ENCODE measurements around the gene AGA. TPM values are rescaled to one million over a fixed set of nuclear protein-coding genes. Genes with fewer than 3 reads are reported as not detected.

The AGA gene
- 10 to 100 TPM; 26.0 to 29.0 TPM for total RNA-seq

- H3K36me3 Mint-ChIP-seq (ENCODE audit: low read depth) = peaks cover 27% of the 10 kb centered on the region
- no peaks in the 10 kb centered on the region for H3K27me3 Mint-ChIP-seq
- peak within 1 kb of the TSS; percentile 97 for H3K27ac Mint-ChIP-seq
- H3K9me3 Mint-ChIP-seq = no peaks in the 10 kb centered on the region
- peak within 1 kb of the TSS; percentile 85 for H3K4me3 Mint-ChIP-seq
- POLR2A ChIA-PET = interaction anchor here (0.7 to 1.5 kb wide), 3 partner anchors 49 to 133 kb away, joined by 3 to 11 read pairs (median 5); partner anchors contain the start of gene NEIL3
- peak; percentile 97 for DNase-seq
- peaks cover 38% of the 10 kb centered on the region for H3K4me1 Mint-ChIP-seq
- CTCF ChIA-PET = interaction anchor here (0.6 to 3.3 kb wide), 8 partner anchors 9 to 348 kb away, joined by 3 to 9 read pairs (median 3); no protein-coding TSS in a partner anchor
Observed at GRCh38 chr4:177441803-177442622, at the start of gene AGA. AGA (minus strand) TSS chr4:177442437; CDS start chr4:177442375, 62 bp downstream.

GRCh38 chr4:177492022-177492421 lies 49.8 kb upstream of the AGA start:
- Mint-ChIP-seq H3K4me1 (peaks cover 5% of the 10 kb centered on the region), H3K27me3 (no peaks in the 10 kb centered on the region), H3K9me3 (no peaks in the 10 kb centered on the region), H3K27ac (no peak overlapping the region), H3K4me3 (no peak overlapping the region), H3K36me3 (ENCODE audit: low read depth) (no peaks in the 10 kb centered on the region)
- DNase-seq = no peak
- ChIA-PET CTCF (interaction anchor here (0.6 kb wide), 1 partner anchor 315 kb away, joined by 3 read pairs; no protein-coding TSS in a partner anchor), POLR2A (no interaction called here)

GRCh38 chr4:177490769-177491168 lies 48.5 kb upstream of the AGA start:
- ChIA-PET POLR2A (no interaction called here), CTCF (interaction anchor here (0.6 to 1.2 kb wide), 2 partner anchors 10 to 1477 kb away, joined by 3 to 5 read pairs; no protein-coding TSS in a partner anchor)
- no peaks in the 10 kb centered on the region for H3K9me3 Mint-ChIP-seq
- H3K4me3 Mint-ChIP-seq = no peak overlapping the region
- no peaks in the 10 kb centered on the region for H3K27me3 Mint-ChIP-seq
- H3K4me1 Mint-ChIP-seq = peaks cover 5% of the 10 kb centered on the region
- no peaks in the 10 kb centered on the region for H3K36me3 Mint-ChIP-seq (ENCODE audit: low read depth)
- no peak overlapping the region for H3K27ac Mint-ChIP-seq
- DNase-seq = no peak

- Mint-ChIP-seq H3K27ac (no peak overlapping the region), H3K27me3 (no peaks in the 10 kb centered on the region), H3K9me3 (no peaks in the 10 kb centered on the region), H3K36me3 (ENCODE audit: low read depth) (no peaks in the 10 kb centered on the region), H3K4me1 (peaks cover 8% of the 10 kb centered on the region), H3K4me3 (no peak overlapping the region)
- ChIA-PET CTCF (interaction anchor here (0.6 to 1.2 kb wide), 2 partner anchors 9 to 1479 kb away, joined by 3 to 5 read pairs; no protein-coding TSS in a partner anchor), POLR2A (no interaction called here)
- DNase-seq = no peak
Observed at GRCh38 chr4:177489471-177490246, 47.4 kb upstream of the AGA start.

GRCh38 chr4:177487977-177488376 lies 45.7 kb upstream of the AGA start:
- Mint-ChIP-seq H3K4me1 (peaks cover 18% of the 10 kb centered on the region), H3K27me3 (no peaks in the 10 kb centered on the region), H3K27ac (no peak overlapping the region), H3K4me3 (no peak overlapping the region), H3K9me3 (no peaks in the 10 kb centered on the region), H3K36me3 (ENCODE audit: low read depth) (no peaks in the 10 kb centered on the region)
- POLR2A ChIA-PET = no interaction called here
- CTCF ChIA-PET = no interaction called here
- DNase-seq = no peak

GRCh38 chr4:177485528-177485927 lies 43.3 kb upstream of the AGA start:
- H3K9me3 Mint-ChIP-seq = no peaks in the 10 kb centered on the region
- POLR2A ChIA-PET = no interaction called here
- CTCF ChIA-PET = no interaction called here

GRCh38 chr4:177484613-177485021 lies 42.4 kb upstream of the AGA start:
- Mint-ChIP-seq H3K9me3 (no peaks in the 10 kb centered on the region), H3K4me3 (no peak overlapping the region), H3K27me3 (no peaks in the 10 kb centered on the region), H3K27ac (no peak overlapping the region), H3K36me3 (ENCODE audit: low read depth) (no peaks in the 10 kb centered on the region), H3K4me1 (peaks cover 24% of the 10 kb centered on the region)
- ChIA-PET POLR2A (no interaction called here), CTCF (no interaction called here)
- no peak for DNase-seq

More at GRCh38 chr4:177485528-177485927, 43.3 kb upstream of the AGA start:
- Mint-ChIP-seq H3K27me3 (no peaks in the 10 kb centered on the region), H3K27ac (no peak overlapping the region), H3K4me3 (no peak overlapping the region), H3K4me1 (peaks cover 24% of the 10 kb centered on the region), H3K36me3 (ENCODE audit: low read depth) (no peaks in the 10 kb centered on the region)
- no peak for DNase-seq

GRCh38 chr4:177483760-177484159 lies 41.5 kb upstream of the AGA start:
- no peak for DNase-seq
- H3K4me1 Mint-ChIP-seq = peaks cover 24% of the 10 kb centered on the region
- no peaks in the 10 kb centered on the region for H3K27me3 Mint-ChIP-seq
- CTCF ChIA-PET = no interaction called here
- no peak overlapping the region for H3K4me3 Mint-ChIP-seq
- POLR2A ChIA-PET = no interaction called here
- H3K36me3 Mint-ChIP-seq (ENCODE audit: low read depth) = no peaks in the 10 kb centered on the region
- H3K27ac Mint-ChIP-seq = peak overlapping the region; percentile 52
- H3K9me3 Mint-ChIP-seq = no peaks in the 10 kb centered on the region

- no peaks in the 10 kb centered on the region for H3K27me3 Mint-ChIP-seq
- peak overlapping the region; percentile 52 for H3K27ac Mint-ChIP-seq
- peaks cover 24% of the 10 kb centered on the region for H3K4me1 Mint-ChIP-seq
- no peak overlapping the region for H3K4me3 Mint-ChIP-seq
- H3K36me3 Mint-ChIP-seq (ENCODE audit: low read depth) = no peaks in the 10 kb centered on the region
- POLR2A ChIA-PET = no interaction called here
- CTCF ChIA-PET = interaction anchor here (0.8 kb wide), 1 partner anchor 9 kb away, joined by 3 read pairs; no protein-coding TSS in a partner anchor
- DNase-seq = no peak
- no peaks in the 10 kb centered on the region for H3K9me3 Mint-ChIP-seq
Observed at GRCh38 chr4:177483271-177483670, 41.0 kb upstream of the AGA start.

GRCh38 chr4:177482367-177482766 lies 40.1 kb upstream of the AGA start:
- H3K36me3 Mint-ChIP-seq (ENCODE audit: low read depth) = no peaks in the 10 kb centered on the region
- H3K4me1 Mint-ChIP-seq = peaks cover 22% of the 10 kb centered on the region
- H3K27me3 Mint-ChIP-seq = no peaks in the 10 kb centered on the region
- no peaks in the 10 kb centered on the region for H3K9me3 Mint-ChIP-seq
- no peak overlapping the region for H3K4me3 Mint-ChIP-seq
- H3K27ac Mint-ChIP-seq = no peak overlapping the region
- no peak for DNase-seq
- ChIA-PET POLR2A (no interaction called here), CTCF (interaction anchor here (0.8 kb wide), 1 partner anchor 8 kb away, joined by 3 read pairs; no protein-coding TSS in a partner anchor)

- Mint-ChIP-seq H3K4me1 (peaks cover 22% of the 10 kb centered on the region), H3K27ac (no peak overlapping the region), H3K4me3 (no peak overlapping the region), H3K9me3 (no peaks in the 10 kb centered on the region), H3K27me3 (no peaks in the 10 kb centered on the region), H3K36me3 (ENCODE audit: low read depth) (no peaks in the 10 kb centered on the region)
- ChIA-PET CTCF (interaction anchor here (1.2 kb wide), 1 partner anchor 9 kb away, joined by 3 read pairs; no protein-coding TSS in a partner anchor), POLR2A (no interaction called here)
- no peak for DNase-seq
Observed at GRCh38 chr4:177480795-177481194, 38.6 kb upstream of the AGA start.

GRCh38 chr4:177479063-177479462 lies 36.8 kb upstream of the AGA start:
- Mint-ChIP-seq H3K27ac (no peak overlapping the region), H3K36me3 (ENCODE audit: low read depth) (no peaks in the 10 kb centered on the region), H3K27me3 (no peaks in the 10 kb centered on the region), H3K4me3 (no peak overlapping the region), H3K9me3 (no peaks in the 10 kb centered on the region), H3K4me1 (peaks cover 17% of the 10 kb centered on the region)
- DNase-seq = no peak
- ChIA-PET POLR2A (no interaction called here), CTCF (no interaction called here)

- no peak for DNase-seq
- H3K27ac Mint-ChIP-seq = no peak overlapping the region
- no peaks in the 10 kb centered on the region for H3K27me3 Mint-ChIP-seq
- H3K36me3 Mint-ChIP-seq (ENCODE audit: low read depth) = no peaks in the 10 kb centered on the region
- H3K9me3 Mint-ChIP-seq = no peaks in the 10 kb centered on the region
- peaks cover 11% of the 10 kb centered on the region for H3K4me1 Mint-ChIP-seq
- ChIA-PET POLR2A (no interaction called here), CTCF (no interaction called here)
- H3K4me3 Mint-ChIP-seq = no peak overlapping the region
Observed at GRCh38 chr4:177478496-177478895, 36.3 kb upstream of the AGA start.
